GM12864 (cell line): ENCODE data around the gene NSF.

Source experiments
- DNase-seq: peaks from one replicate; pipeline ENCODE4 v3.0.0-alpha.2; 2011; ENCODE audit warnings: low read depth
- H3K4me3 ChIP-seq: 2 replicates; pipeline ENCODE4 v1.5.1; 2011; ENCODE audit warnings: mild to moderate bottlenecking, low read depth, low read length, control low read depth
- TF ChIP-seq, protein P1 (sequence below): IDR thresholded peaks from 2 replicates; pipeline ENCODE4 v1.5.1; 2011; ENCODE audit warnings: low read depth, mild to moderate bottlenecking, moderate library complexity, low read length, control low read depth, inconsistent platforms; ENCODE audit errors: missing control alignments

Gene NSF

DNA sequence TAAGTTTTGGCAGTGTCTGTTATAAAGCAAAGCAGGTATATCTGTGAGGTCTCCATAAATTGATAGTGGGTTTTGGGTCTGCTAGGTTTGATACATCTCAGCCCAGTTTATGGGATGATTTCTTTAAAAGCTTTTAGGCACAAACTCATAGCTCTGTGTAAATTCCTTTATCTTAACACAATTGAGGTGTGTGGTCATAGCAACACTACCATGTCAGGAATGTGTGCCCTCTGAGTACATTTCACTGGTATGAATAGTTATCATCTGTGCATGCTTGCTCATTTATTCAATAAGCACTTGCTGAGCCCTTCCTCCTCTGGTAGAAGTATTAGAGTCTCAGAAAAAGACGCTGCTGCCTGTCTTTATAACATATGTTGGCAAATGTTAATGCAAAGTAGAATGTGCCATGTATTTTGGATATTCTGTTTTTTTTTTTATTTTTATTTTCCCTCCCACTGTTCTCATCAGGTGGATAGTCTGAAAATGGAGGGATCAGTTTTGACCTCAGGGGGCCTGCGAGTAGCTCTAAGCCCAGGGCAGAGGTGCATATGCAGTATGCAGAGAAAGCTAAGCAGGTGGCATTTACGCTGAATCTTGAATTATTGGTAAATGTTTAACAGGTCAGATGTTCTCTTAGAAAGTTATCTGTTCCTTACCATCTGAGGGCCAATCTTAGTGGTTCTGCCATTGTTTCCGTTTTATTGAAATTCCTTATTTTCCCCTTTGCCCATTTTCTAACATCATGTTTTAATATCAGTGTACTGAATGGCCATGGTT lies 137.3 kb downstream of the NSF start:
- no peak for DNase-seq
- TF ChIP-seq, protein P1, sequence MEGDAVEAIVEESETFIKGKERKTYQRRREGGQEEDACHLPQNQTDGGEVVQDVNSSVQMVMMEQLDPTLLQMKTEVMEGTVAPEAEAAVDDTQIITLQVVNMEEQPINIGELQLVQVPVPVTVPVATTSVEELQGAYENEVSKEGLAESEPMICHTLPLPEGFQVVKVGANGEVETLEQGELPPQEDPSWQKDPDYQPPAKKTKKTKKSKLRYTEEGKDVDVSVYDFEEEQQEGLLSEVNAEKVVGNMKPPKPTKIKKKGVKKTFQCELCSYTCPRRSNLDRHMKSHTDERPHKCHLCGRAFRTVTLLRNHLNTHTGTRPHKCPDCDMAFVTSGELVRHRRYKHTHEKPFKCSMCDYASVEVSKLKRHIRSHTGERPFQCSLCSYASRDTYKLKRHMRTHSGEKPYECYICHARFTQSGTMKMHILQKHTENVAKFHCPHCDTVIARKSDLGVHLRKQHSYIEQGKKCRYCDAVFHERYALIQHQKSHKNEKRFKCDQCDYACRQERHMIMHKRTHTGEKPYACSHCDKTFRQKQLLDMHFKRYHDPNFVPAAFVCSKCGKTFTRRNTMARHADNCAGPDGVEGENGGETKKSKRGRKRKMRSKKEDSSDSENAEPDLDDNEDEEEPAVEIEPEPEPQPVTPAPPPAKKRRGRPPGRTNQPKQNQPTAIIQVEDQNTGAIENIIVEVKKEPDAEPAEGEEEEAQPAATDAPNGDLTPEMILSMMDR = no peak
- H3K4me3 ChIP-seq = no peak overlapping the region

- TF ChIP-seq, protein P1 = no peak
- no peak for DNase-seq
- H3K4me3 ChIP-seq = no peak overlapping the region
These were observed 139.6 kb downstream of the NSF start for GRCh38 chr17:46730026-46730425.

DNA sequence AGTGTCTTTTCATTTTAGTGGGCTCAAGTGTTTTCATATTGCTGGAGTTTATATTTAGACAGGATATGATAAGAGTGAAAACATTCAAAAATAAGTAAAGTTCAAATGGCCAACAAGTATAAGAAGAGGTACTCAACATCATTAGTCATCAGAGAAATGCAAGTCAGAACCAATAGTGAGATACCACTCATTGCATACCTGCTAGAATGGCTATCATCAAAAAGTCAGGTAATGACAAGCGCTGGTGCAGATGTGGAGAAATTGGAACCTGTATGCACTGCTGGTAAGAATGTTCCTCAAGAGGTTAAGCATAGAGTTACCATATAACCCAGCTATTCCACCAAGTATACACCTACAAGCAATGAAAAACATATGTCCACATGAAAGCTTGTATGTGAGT lies 140.2 kb downstream of the NSF start:
- TF ChIP-seq, protein P1 = no peak
- H3K4me3 ChIP-seq = no peak overlapping the region
- no peak for DNase-seq

DNA sequence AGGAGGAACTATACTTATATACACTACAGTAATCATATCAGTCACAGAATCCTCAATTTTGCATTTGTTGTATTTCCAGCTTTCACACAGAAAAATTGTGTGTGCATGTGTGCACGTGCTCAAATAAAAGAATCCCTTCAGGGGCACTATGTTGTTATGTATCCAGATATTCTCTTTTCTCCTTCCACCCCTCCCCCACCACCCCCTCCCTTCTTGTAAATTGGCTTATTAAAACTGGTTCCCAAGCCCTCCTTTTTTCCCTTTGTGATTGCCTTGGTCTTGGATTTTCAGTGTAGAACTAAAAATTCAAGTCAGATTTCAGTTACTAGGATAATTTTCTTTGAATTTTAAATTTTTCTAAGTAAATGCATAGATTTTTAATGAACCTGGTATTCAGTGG lies 141.7 kb downstream of the NSF start:
- no peak overlapping the region for H3K4me3 ChIP-seq
- TF ChIP-seq, protein P1 = no peak
- no peak for DNase-seq

- no peak overlapping the region for H3K4me3 ChIP-seq
- DNase-seq = no peak
- TF ChIP-seq, protein P1 = no peak
These were observed 142.4 kb downstream of the NSF start for GRCh38 chr17:46732754-46733398.

GRCh38 chr17:46733837-46734475 lies 143.5 kb downstream of the NSF start:
- H3K4me3 ChIP-seq = no peak overlapping the region
- TF ChIP-seq, protein P1 = no peak
- no peak for DNase-seq
